HepG2 (cell line): ENCODE measurements around the gene TPM3. TPM values are rescaled to one million over a fixed set of nuclear protein-coding genes. Genes with fewer than 3 reads are reported as not detected.

Source experiments
- AHDC1 ChIP-seq: sonication (generic); formaldehyde crosslinking; IDR thresholded peaks from 2 replicates; pipeline ENCODE4 v1.5.1; 2020; ENCODE audit warnings: mild to moderate bottlenecking, missing genetic modification reagents, borderline replicate concordance
- POLR2A ChIP-seq, 2 experiments: IDR thresholded peaks; 2 replicates each; pipeline ENCODE4 v1.6.1; 2011; ENCODE audit warnings: low read depth in 2 of 2, low read length in 2 of 2, mild to moderate bottlenecking in 1 of 2, moderate library complexity in 1 of 2; ENCODE audit not compliant: insufficient read depth in 1 of 2
- RARG ChIP-seq: sonication (generic); formaldehyde crosslinking; IDR thresholded peaks from 2 replicates; pipeline ENCODE4 v1.4.0; 2020; ENCODE audit warnings: low read depth, mild to moderate bottlenecking, missing genetic modification reagents
- TCF12 ChIP-seq, 2 experiments: fragments of 450-650 bp in 1 of 2; sonication (generic) in 1 of 2; formaldehyde crosslinking in 1 of 2; IDR thresholded peaks; 2 replicates each; pipeline versions ENCODE4 v1.6.1 to v1.8.0; 2017 to 2022; ENCODE audit warnings: antibody characterized with exemption in 1 of 2, mild to moderate bottlenecking in 1 of 2, missing genetic modification reagents in 1 of 2, moderate library complexity in 1 of 2
- ZNF34 ChIP-seq: sonication (generic); formaldehyde crosslinking; IDR thresholded peaks from 2 replicates; pipeline ENCODE4 v1.4.0; 2020; ENCODE audit warnings: mild to moderate bottlenecking, missing genetic modification reagents, borderline replicate concordance
- ZNF543 ChIP-seq: sonication (generic); formaldehyde crosslinking; IDR thresholded peaks from 2 replicates; pipeline ENCODE4 v1.4.0; 2020; ENCODE audit warnings: mild to moderate bottlenecking, missing genetic modification reagents
- polyA plus RNA-seq, 8 experiments: library from polyadenylated mRNA; depleted of rRNA in 3 of 8; stranded (reverse) in 7 of 8; unstranded in 1 of 8; fragments of >200 nt; fragmentation: Illumina TruSeq in 4 of 8; extraction: Trizol in 4 of 8; gene quantifications; 2 replicates each; pipeline versions ENCODE4 v1.2.1 to v1.2.3, GENCODE V29; 2011 to 2016; ENCODE audit warnings: low read depth in 4 of 8, missing spikeins in 1 of 8, mixed read lengths in 1 of 8; ENCODE audit not compliant: insufficient read depth in 1 of 8
- total RNA-seq, 5 experiments: library from RNA; depleted of rRNA; stranded (reverse); fragments of >200 nt; fragmentation: Illumina TruSeq; extraction: Trizol; gene quantifications; 2 replicates each; pipeline ENCODE4 v1.2.3, GENCODE V29; 2016; ENCODE audit warnings: low read depth in 1 of 5

The TPM3 gene
- total and polyA plus RNA-seq, 2 of the 13 experiments (the other 11 are each of a cell fraction or from before 2014, with no cell fraction given), result 160 to 307 TPM

DNA sequence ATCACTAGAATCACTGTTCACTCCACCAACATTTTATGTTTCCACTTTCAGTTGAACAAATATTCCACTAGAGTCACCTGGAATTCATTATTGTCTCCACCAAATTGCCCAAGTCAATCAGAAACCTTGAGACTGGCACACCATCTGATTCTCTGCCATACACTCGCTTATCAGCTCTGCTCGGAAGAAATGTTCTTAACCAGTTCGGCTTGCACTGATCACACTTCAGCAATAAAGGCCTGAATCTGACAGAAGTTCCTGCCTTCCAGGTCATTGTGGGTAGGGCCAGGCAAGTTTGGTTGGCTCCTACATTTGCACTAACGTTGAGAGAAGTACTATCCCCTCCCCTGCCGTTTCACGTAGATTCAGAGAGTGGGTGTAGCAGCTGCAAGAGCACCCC, 10.0 kb downstream of the TPM3 start (continued):
- TF ChIP-seq TCF12 (IDR thresholded peaks at IDR 0.05), result no peak
- no peak for TF ChIP-seq TCF12 (CRISPR knock-in tag; IDR thresholded peaks at IDR 0.05)
- TF ChIP-seq ZNF543 (CRISPR knock-in tag), result 0 out of 2 replicates have a peak, but pooled peaks have one; percentile 2
- no peak for TF ChIP-seq RARG (CRISPR knock-in tag)
- 0 out of 4 replicates have a peak, but pooled peaks of 1 of the 2 experiments have one; percentile 11 for TF ChIP-seq POLR2A (IDR thresholded peaks at IDR 0.05; ENCODE audit: insufficient read depth in 1 of 2, low read depth in 2 of 2, low read length in 2 of 2)
- TF ChIP-seq AHDC1 (CRISPR knock-in tag), result no peak
- no peak for TF ChIP-seq ZNF34 (CRISPR knock-in tag)
